Astrocyte (in vitro differentiated cells and primary cell): Measurements from ENCODE around the gene CDKL4. TPM values are rescaled to one million over a fixed set of nuclear protein-coding genes. Genes with fewer than 3 reads are reported as not detected.
"Not testable (repeated sequence)": the region's sequence is repeated elsewhere in the genome, so short reads cannot be mapped to it uniquely, and the experiment has no call there.

Experiments used
- DNase-seq: peaks from one replicate; pipeline ENCODE4 v3.0.0-alpha.2; 2010; ENCODE audit warnings: low read depth
- FAIRE-seq: peaks from 2 replicates; lab custom pipeline; 2011; peaks lifted over from hg19 to GRCh38; lab: Jason Lieb, UNC
- H2AFZ ChIP-seq: 2 replicates; pipeline ENCODE4 v1.6.0; 2012; ENCODE audit warnings: low read depth, low read length, inconsistent platforms
- H3K27ac ChIP-seq: 2 replicates; pipeline ENCODE4 v1.5.1; 2011; ENCODE audit warnings: low read depth, low read length, inconsistent platforms
- H3K27me3 ChIP-seq: 2 replicates; pipeline ENCODE4 v1.6.0; 2011; ENCODE audit warnings: low read length, inconsistent platforms; ENCODE audit not compliant: insufficient read depth
- H3K36me3 ChIP-seq: 2 replicates; pipeline ENCODE4 v1.5.1; 2011; ENCODE audit warnings: low read length, inconsistent platforms; ENCODE audit not compliant: insufficient read depth
- H3K4me1 ChIP-seq: 2 replicates; pipeline ENCODE4 v1.5.1; 2011; ENCODE audit warnings: low read length, inconsistent platforms; ENCODE audit not compliant: insufficient read depth
- H3K4me2 ChIP-seq: 2 replicates; pipeline ENCODE4 v1.6.0; 2012; ENCODE audit warnings: low read length, inconsistent platforms
- H3K4me3 ChIP-seq: 2 replicates; pipeline ENCODE4 v1.5.1; 2011; ENCODE audit warnings: low read depth, mild to moderate bottlenecking, low read length, inconsistent platforms; ENCODE audit not compliant: insufficient read depth
- H3K79me2 ChIP-seq: 2 replicates; pipeline ENCODE4 v1.6.0; 2012; ENCODE audit warnings: mild to moderate bottlenecking, low read length, inconsistent platforms; ENCODE audit not compliant: insufficient read depth
- H3K9ac ChIP-seq: 2 replicates; pipeline ENCODE4 v1.6.0; 2012; ENCODE audit warnings: mild to moderate bottlenecking, low read length, inconsistent platforms
- H3K9me3 ChIP-seq: 2 replicates; pipeline ENCODE4 v1.5.1; 2012; ENCODE audit warnings: low read depth, mild to moderate bottlenecking, low read length, inconsistent platforms; ENCODE audit not compliant: insufficient read depth
- H4K20me1 ChIP-seq: 2 replicates; pipeline ENCODE4 v1.6.0; 2012; ENCODE audit warnings: low read length, inconsistent platforms; ENCODE audit not compliant: insufficient read depth
- H3K27ac Mint-ChIP-seq: one replicate; pipeline ENCODE4 v1.8.0; 2021; ENCODE audit warnings: mild to moderate bottlenecking, mixed read lengths; ENCODE audit not compliant: unreplicated experiment
- H3K27me3 Mint-ChIP-seq: one replicate; pipeline ENCODE4 v1.8.0; 2021; ENCODE audit warnings: low read depth, mixed read lengths; ENCODE audit not compliant: unreplicated experiment
- H3K36me3 Mint-ChIP-seq: one replicate; pipeline ENCODE4 v1.8.0; 2021; ENCODE audit warnings: low read depth, mixed read lengths; ENCODE audit not compliant: unreplicated experiment
- H3K4me1 Mint-ChIP-seq: one replicate; pipeline ENCODE4 v1.8.0; 2021; ENCODE audit warnings: low read depth, mixed read lengths; ENCODE audit not compliant: unreplicated experiment
- H3K4me3 Mint-ChIP-seq: one replicate; pipeline ENCODE4 v1.8.0; 2021; ENCODE audit warnings: mild to moderate bottlenecking, moderate library complexity, mixed read lengths; ENCODE audit not compliant: unreplicated experiment
- H3K9me3 Mint-ChIP-seq: one replicate; pipeline ENCODE4 v1.8.0; 2021; ENCODE audit warnings: mild to moderate bottlenecking, mixed read lengths; ENCODE audit not compliant: unreplicated experiment
- EZH2 ChIP-seq: IDR thresholded peaks from 2 replicates; pipeline ENCODE4 v1.6.1; 2012; ENCODE audit warnings: mild to moderate bottlenecking, low read length, inconsistent platforms; ENCODE audit not compliant: insufficient read depth
- total RNA-seq: library from RNA; stranded (reverse); gene quantifications from 2 replicates; pipeline ENCODE4 v1.2.1, GENCODE V29; 2021
- TF ChIP-seq, protein P1 (sequence below): IDR thresholded peaks from 2 replicates; pipeline ENCODE4 v1.5.1; 2011; ENCODE audit warnings: low read depth, mild to moderate bottlenecking, inconsistent platforms, low read length, moderate library complexity; ENCODE audit not compliant: insufficient read depth

CDKL4 gene
- total RNA-seq, 1 donor from 2014 or later = 1.4 TPM

DNA sequence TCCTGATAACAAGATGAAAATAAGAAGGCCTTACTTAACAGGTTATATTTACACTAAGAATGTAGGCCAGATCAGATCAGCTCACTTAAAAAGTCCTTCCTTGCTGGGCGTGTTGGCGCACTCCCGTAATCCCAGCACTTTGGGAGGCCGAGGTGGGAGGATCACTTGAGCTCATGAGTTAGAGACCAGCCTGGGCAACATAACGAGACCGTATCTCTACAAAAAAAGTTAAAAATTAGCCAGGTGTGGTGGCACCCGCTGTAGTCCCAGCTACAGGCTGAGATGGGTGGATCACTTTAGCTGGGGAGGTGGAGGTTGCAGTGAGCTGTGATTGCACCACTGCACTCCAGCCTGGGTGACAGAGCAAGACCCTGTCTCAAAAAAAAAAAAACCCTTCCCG is 69.7 kb downstream of the CDKL4 start:
- Histone ChIP-seq H3K4me1 (no peaks in the 10 kb centered on the region), H3K27ac (no peak overlapping the region), H3K79me2 (no peaks in the 10 kb centered on the region), H3K36me3 (no peaks in the 10 kb centered on the region), H3K4me3 (no peak overlapping the region), H2AFZ (no peak overlapping the region), H3K27me3 (no peaks in the 10 kb centered on the region), H4K20me1 (no peaks in the 10 kb centered on the region), H3K9me3 (no peaks in the 10 kb centered on the region), H3K4me2 (no peak overlapping the region), H3K9ac (no peak overlapping the region)
- no peak for FAIRE-seq
- Mint-ChIP-seq H3K27ac (no peak overlapping the region), H3K27me3 (no peaks in the 10 kb centered on the region), H3K36me3 (peaks cover 2% of the 10 kb centered on the region), H3K4me1 (no peaks in the 10 kb centered on the region), H3K4me3 (no peak overlapping the region), H3K9me3 (no peaks in the 10 kb centered on the region)
- DNase-seq = no peak
- TF ChIP-seq, protein P1, sequence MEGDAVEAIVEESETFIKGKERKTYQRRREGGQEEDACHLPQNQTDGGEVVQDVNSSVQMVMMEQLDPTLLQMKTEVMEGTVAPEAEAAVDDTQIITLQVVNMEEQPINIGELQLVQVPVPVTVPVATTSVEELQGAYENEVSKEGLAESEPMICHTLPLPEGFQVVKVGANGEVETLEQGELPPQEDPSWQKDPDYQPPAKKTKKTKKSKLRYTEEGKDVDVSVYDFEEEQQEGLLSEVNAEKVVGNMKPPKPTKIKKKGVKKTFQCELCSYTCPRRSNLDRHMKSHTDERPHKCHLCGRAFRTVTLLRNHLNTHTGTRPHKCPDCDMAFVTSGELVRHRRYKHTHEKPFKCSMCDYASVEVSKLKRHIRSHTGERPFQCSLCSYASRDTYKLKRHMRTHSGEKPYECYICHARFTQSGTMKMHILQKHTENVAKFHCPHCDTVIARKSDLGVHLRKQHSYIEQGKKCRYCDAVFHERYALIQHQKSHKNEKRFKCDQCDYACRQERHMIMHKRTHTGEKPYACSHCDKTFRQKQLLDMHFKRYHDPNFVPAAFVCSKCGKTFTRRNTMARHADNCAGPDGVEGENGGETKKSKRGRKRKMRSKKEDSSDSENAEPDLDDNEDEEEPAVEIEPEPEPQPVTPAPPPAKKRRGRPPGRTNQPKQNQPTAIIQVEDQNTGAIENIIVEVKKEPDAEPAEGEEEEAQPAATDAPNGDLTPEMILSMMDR = no peak
- no peak for TF ChIP-seq EZH2

DNA sequence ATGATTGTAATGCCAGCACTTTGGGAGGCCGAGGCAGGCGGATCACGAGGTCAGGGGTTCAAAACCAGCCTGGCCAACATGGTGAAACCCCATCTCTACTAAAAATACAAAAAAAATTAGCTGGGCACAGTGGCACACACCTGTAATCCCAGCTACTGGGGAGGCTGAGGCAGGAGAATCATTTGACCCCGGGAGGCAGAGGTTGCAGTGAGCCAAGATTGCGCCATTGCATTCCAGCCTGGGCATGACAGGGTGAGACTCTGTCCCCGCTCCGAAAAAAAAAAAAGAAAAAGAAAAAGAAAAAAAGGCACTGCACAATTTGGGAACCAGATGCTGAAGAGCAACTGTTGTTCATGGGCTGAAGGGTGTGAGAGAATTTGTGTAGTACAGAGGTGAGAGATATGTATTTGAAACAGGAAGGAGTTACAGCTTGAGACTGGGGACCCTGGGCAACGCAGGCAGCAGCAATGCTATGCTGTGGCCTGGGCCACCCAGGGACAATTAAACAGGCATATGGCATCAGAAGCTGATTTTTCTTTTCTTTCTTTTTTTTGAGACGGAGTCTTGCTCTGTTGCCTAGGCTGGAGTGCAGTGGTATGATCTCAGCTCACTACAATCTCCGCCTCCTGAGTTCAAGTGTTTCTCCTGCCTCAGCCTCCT is 71.6 kb downstream of the CDKL4 start:
- H3K9me3 Mint-ChIP-seq, H3K36me3 Mint-ChIP-seq, H3K27ac ChIP-seq, H3K79me2 ChIP-seq, H3K9me3 ChIP-seq, H3K27ac Mint-ChIP-seq, H3K4me2 ChIP-seq, H3K36me3 ChIP-seq, H2AFZ ChIP-seq, H3K4me1 Mint-ChIP-seq, H3K27me3 Mint-ChIP-seq, FAIRE-seq, H3K4me3 Mint-ChIP-seq, DNase-seq, H3K27me3 ChIP-seq, H3K9ac ChIP-seq, H3K4me3 ChIP-seq, H3K4me1 ChIP-seq, H4K20me1 ChIP-seq: not testable (repeated sequence)

DNA sequence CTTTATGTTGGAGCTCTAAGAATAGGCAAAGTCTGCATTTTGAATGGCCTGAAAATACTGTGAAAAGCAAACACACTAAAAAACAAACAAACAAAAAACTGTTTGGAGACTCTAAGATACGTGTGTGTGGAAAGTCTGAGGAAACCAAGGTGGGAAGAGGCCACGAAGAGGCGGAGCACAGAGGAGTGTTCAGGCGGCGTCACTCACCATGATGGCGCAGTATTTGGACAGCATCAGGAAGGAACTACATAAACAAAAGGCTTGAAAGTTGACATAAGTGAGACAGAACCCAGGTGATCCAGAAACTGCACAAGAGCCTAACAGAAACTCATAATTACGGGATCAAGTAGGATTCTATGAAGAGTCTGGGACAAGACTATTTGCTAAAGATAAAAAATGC is 72.1 kb downstream of the CDKL4 start:
- Histone ChIP-seq H3K79me2 (no peaks in the 10 kb centered on the region), H3K4me2 (no peak overlapping the region), H3K27me3 (no peaks in the 10 kb centered on the region), H3K27ac (no peak overlapping the region), H3K9me3 (no peaks in the 10 kb centered on the region), H2AFZ (no peak overlapping the region), H3K4me3 (no peak overlapping the region), H3K36me3 (no peaks in the 10 kb centered on the region), H4K20me1 (no peaks in the 10 kb centered on the region), H3K9ac (no peak overlapping the region), H3K4me1 (no peaks in the 10 kb centered on the region)
- FAIRE-seq = no peak
- Mint-ChIP-seq H3K4me3 (no peak overlapping the region), H3K27me3 (no peaks in the 10 kb centered on the region), H3K27ac (no peak overlapping the region), H3K36me3 (no peaks in the 10 kb centered on the region), H3K9me3 (no peaks in the 10 kb centered on the region), H3K4me1 (no peaks in the 10 kb centered on the region)
- TF ChIP-seq, protein P1 = no peak
- TF ChIP-seq EZH2 = no peak
- DNase-seq = no peak
